ENCODE results near the gene SUB1.
A peak's percentile ranks its signal among the peaks of the same experiment; 100 is the strongest.
"Not testable (repeated sequence)": the region's sequence is repeated elsewhere in the genome, so short reads cannot be mapped to it uniquely, and the experiment has no call there.

The SUB1 gene

DNA sequence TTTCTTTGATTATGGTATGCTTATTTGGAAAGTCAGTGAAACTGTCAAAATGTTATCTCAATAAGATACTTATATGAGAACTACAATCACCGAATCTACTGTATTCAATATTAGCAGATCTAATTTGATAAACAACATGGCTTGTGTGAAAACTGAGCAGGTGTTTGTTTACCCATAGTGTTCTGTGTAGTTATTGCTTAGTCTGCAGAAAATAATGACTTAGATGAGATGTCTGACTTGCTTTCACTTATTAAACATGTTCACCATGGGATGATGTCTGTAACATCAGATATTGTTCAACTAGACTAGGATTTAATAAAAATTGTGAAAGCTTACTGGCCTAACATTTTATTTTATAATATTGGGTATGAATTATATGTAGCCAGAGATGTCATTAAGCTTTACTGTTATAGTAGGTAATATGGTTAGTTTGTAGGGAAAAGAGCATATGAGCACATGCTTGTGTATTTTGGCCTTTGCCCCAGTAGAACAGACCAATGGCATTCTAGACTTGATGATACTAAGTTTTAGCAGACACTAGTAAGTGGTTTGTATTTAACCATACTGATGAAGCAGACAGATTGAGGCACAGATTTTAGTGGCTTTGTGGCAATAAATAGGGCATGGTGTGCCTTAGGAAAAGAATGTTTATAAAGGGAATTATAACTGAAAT, 16.4 kb downstream of the SUB1 start:
- no peak for DNase-seq

DNA sequence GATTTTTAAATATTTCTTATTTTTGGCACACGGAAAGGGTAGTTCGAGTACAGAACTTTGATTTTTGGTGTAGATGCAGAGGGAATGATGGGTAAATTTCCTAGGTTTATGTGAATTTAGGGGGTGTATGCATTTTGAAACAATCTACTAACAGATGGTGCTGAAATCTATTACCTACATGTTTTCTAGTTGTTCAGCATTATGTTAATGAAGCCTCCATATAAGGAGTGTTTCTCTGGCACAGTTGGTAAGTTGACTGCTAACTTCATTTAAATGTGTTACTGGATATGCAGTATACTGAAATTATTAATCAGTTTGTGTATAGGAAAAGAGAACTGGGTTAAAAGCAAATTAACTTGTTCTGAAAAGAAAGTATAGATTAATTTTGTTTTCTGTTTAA, 17.5 kb downstream of the SUB1 start:
- no peak for DNase-seq

DNA sequence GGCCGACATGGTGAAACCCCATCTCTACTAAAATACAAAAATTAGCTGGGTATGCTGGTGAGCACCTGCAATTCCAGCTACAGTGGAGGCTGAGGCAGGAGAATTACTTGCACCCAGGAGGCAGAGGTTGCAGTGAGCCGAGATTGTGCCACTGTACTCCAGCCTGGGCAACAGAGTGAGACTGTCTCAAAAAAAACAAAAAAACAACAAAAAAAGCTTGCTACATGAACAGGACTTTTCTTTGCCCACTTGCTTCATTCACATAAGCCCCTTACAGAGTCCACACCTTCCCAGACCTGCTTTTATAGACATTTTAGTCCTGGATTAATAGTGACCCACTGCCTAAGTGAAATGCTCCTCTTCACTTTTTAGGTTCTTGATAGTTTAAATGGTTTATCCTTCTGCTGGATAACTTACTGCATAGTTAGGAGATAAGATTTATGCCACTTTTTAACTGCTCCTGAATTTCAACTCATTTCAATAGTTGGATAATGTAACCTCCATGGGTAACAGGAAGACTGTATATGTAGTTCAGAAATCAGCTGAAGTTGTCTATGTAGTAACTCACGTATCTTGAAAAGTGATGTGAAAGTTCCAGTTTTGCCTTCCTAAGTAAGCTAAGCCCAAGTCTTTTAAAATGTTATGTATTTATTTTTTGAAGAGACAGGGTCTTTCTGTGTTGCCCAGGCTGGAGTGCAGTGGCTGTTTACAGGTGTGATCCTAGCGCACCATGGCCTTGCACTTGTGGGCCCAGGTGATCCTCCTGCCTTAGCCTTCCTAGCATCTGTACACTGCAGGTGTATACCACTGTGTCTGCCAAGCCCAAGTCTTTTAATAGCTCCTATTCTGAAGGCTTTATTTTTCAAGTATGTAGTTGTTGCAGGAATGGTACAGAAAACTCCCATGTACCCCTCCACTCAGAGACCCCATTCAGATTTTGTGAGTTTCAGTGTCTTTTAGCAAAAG, 19.7 kb downstream of the SUB1 start:
- DNase-seq = no peak

DNA sequence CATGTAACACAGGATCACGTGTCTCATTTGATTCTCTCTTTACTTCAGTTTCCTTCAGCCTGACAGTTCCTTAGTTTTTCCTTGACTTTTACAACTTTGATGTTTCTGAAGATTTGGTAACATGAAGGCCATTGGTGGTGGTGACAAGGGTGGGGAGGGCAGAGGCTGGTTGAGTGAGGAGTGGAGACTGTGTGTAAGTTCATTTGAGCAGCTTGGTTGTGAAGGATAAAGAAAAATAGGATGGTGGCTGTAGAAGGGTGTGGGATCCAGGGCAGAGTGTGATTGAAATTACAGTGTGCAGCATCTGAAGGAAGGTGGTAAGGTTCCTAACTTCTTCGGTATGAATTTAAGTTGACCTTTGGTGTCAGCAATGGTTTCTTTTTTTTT, 20.4 kb downstream of the SUB1 start:
- DNase-seq = no peak

DNA sequence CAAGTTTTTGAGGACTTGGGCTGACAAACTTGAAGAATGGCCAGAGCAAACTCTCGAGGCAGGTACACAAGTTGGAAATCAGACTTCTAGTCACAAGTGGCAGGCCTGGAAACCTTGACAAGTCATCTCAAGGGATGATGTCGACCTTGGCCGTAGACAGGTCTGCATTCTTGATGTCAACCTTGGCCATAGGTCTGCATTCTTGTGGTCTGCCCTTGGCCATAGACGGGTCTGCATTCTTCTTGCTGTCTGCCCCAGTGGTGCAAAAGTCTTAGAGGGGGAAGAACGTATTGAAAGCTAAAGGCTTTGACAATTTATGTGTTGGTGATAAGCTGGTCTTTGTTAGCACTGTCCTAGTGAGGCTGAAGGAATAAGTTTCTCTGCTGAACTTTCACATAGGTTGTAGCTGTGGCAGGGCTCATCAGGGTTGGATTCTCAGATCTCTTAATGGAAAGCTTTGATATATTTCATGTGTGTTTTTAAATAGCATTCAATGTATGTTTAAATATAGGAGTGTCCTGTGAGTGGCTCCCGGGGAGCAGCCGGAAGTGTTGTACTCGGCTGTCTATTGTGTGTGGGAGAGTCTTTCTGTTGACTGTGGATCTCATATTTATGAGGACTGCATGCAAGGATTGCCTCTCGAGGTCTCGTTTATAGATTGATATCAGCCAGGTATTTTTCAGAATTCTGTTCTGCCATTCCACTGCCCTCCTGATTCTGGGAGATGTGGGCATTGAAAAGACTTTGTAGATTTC, 27.0 kb downstream of the SUB1 start:
- no peak for DNase-seq

DNA sequence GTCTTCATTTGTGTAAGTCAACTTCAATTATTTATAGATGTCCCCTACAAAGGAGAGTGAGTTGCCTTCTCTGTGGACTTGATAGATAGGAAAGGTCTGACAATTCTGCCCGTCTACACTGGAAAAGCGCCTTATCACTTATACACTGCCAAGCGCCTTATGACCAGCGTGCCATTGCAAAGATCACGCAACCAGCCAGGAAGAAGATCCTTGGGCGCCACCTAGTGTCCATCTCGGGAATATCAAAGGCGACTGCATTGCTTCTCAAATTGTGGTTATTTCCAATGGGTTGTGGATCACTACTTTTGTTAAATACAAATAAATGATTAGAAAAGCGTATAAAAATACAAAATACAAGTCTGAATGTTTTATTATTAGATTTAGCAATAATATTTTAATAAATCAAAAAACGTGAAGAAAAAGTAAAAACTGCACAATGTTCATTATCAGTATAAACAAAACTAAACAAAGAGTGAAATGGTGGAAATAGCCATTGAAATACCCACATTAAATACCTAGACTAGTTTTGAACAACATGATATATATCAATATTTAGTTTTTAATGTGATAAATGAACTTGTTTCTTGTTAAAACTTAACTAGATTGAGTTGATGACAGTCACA, 27.8 kb downstream of the SUB1 start:
- peak; percentile 77 for DNase-seq

DNA sequence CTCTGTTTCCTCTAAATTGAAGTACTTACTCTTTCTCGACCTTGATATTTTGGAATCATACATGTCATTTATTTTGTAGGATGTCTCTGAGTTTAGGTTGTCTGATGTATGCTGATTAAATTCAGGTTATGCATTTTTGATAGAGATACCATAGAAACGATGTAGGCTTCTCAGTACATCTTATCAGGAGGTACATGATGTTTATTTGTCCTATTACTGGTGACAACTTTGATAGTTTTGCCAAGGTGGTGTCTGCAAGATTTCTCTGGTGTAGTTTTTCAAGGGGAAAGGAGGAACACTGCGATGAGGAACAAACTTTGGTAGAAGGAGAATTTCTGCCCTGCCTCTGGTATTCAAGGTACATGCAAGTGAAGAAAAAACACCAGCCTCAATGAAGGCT, 29.9 kb downstream of the SUB1 start:
- DNase-seq = no peak

DNA sequence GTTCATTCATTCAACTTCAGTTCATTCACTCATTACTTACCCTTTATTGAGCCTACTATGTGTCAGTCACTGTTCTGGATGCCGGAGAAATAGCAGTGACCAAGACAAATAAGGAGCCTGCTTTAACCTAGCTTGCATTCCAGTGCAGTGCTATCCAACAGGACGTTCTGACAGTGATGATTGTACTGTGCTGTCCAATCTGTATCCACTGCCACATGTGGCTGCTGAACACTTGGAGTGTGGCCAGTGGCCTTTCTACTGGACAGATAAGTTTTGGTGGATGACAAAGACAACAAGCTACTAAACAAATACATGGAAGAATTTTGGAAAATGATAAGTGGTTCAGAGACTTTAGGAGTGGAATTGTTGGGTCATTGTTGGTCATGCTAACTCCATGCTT, 33.6 kb downstream of the SUB1 start:
- no peak for DNase-seq

DNA sequence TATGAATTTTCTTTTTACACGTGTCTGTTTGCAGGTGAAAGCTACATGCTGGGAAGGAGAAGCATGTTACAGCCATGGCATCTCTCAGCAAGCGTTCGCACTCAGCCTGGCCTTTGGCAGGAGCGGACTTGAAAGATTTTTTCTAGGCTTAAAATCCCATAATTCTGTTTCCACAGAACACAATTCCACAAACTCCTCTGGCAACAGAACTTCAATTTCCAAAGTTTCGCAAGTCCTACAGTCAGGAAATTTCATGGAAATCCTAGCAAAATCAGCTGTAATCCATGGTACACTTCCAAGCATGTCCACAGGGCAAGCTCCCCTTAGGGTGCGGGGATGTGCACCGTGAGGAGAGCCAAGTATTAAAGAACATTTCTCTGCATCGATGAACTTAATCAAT, 35.9 kb downstream of the SUB1 start:
- no peak for DNase-seq

DNA sequence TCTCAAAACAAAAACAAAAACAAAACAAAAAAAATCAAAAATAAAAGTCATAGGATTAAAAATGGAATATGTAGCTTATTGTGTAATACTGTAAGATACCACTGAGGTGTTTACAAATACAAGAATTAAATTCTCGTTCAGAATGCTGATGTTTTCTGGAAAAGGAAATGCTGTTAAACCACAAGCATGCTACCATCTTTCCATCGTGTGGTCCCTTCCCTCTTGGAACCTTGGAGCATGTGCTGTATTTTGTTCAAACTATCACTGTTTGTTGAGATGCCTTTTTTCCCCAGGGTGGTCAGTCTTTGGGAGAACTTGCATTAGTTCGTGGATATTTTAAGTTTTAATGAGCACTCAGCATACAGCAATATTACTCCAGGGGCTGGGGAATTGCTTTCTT, 39.7 kb downstream of the SUB1 start:
- no peak for DNase-seq

DNA sequence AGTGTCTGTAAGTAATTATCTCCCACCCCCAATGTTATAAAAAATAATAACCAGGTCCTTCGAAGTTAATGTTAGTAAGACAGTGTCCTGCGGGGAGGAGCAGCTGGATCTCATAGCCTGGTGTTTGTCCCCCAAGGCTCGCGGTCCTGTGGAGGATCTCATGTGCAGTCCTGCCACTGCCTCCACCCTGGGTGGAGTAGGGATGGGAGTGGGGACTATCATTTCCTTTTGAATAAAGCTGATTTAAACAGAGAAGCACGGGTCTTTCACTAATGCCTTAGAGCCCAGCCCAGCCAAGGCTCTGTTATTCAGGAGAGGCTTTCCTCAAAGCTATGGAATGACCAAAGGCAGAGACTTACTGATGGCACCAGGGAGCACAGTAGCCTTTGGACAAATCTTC, 40.2 kb downstream of the SUB1 start:
- no peak for DNase-seq

DNA sequence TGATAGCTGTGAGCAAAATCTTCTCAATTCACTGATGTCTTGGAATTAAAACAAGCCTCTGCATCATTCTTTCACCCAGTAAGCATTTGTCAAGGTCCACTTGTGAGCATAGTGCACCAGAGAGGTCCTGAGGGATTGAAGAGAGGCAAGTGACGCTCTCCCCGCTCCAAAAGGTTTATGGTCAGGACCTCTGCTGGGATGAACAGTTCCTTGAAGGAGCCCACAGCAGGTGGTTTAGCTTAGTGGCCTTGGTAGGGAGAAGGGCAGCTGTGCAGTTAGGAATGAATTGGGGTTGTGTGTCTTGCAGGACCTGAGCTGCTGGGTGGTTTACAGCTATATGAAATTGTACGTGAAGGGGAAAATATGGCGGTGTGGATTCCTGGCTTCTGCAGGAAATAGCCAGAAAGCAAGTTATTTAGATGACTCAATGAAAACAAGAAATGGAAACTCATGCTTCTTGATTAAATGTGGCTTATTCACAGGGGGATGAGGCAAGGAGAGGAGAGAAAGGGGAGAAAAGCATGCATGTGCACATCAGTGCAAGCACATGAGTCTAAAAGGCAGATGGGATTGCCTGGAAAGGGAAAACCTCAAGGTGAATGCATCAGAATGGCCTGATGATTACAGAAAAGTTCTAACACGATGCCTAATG, 42.0 kb downstream of the SUB1 start:
- DNase-seq = no peak

DNA sequence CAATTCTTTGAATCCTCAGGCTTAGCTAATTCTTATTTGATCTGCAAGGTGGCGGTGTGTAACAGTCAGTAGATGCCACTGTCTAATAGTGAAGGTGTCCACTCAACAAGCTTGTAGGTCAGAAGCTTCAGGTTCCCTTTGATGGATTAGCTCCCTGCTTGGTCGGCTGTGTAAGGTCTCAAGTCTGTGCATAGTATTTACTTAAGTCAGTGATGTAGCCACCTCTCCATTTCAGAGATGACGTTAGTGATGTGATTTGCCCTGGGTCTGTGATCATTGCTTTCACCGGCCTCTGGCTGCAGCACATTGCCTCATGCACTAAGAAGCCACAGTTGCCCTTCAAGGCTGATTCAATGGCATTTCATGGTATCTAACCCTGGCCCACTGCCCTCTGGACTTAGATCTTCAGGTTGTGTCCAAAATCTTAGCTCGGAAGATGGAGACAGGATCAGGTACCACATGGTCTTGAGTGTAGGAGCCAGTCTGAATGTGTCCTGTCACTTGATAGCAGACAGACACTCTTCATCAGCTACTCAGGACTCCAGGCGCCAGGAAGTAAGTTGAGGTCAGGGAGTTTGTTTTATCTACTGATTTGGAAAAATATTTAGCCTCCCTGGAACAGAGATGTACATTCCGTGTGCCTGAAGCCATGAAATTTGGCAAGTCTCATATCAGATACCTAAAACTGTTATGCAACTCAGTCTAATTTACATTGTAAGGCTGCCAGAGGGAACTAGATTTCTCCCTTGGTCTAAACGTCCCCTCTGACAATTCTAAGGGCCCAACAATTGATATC, 42.9 kb downstream of the SUB1 start:
- DNase-seq = no peak

DNA sequence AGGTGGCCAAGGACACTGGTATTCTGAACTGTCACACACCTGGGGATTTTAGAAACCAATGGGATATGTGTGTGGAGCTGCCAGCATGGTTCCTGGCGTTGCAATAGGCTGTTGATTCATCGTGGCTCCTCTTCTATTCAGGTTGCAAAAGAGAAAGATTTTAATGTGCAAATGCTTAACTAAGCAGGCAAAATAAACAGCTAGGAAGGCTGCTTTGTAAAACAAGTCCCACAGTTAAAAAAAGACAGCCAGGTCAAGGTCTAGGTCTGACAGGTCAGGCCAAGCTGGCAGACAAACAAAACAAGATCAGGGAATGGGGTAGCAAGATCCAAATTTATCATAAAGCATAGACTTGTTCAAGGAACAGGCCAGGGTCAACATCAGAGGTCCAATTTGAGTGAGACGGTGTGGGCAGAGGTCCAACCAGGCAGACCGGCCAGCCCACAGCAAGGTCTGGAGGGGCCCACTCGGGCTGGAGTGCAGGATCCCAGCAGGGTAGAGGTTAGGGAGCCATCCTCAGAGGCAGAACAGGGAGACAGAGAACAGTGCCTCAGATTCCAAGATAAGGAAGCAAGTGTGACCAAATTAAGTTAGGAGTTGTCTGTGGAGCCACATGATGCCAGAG, 45.6 kb downstream of the SUB1 start:
- no peak for DNase-seq

DNA sequence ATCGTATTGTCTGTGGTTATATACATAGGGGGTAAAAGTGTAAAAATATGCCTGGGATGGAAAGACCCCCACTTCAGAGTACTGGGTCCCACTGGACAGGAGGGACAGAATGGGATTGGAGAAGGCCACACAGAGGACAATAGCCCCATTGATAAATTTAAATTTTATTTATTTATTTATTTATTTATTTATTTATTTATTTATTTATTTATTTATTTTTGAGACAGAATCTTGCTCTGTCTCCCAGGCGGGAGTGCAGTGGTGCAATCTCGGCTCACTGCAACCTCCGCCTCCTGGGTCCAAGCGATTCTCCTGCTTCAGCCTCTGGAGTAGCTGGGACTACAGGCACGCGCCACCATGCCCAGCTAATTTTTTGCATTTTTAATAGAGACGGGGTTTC, 47.7 kb downstream of the SUB1 start:
- DNase-seq = not testable (repeated sequence)

DNA sequence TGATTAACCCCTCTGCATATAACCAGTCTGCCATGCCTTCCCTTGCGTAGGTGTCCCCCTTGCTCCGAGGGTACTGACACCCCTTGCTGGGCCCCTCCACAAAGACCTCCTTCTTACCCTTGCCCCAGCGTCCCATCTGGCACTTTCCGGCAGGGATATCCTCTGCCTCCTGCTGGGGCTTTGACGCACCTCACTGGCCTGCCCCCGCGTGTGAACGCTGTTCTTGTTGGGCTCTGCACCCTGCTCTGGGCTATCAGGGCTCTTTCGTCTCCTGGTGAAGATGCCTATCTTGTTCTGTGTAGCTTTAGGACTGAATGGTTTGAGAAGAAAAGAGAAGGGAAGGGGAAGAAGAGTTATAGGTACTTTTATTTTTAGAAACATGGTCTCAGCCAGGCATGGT, 53.0 kb downstream of the SUB1 start:
- DNase-seq = no peak

DNA sequence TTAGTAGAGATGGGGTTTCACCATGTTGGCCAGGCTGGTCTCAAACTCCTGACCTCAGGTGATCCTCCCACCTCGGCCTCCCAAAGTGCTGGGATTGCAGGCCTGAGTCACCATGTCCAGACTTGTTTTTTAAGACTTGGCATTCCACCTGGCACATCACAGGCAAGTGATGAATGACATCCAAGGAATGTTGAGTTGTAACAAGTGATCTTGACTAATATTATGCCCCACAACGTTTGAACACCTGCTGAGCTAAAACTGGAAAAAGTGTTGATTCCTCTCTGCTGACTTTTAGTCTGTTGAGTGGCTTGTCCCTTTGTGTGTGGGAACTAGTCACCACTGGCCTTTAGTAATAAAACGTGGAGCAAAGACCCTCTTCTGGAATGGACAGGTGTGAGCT, 54.6 kb downstream of the SUB1 start:
- DNase-seq = no peak

DNA sequence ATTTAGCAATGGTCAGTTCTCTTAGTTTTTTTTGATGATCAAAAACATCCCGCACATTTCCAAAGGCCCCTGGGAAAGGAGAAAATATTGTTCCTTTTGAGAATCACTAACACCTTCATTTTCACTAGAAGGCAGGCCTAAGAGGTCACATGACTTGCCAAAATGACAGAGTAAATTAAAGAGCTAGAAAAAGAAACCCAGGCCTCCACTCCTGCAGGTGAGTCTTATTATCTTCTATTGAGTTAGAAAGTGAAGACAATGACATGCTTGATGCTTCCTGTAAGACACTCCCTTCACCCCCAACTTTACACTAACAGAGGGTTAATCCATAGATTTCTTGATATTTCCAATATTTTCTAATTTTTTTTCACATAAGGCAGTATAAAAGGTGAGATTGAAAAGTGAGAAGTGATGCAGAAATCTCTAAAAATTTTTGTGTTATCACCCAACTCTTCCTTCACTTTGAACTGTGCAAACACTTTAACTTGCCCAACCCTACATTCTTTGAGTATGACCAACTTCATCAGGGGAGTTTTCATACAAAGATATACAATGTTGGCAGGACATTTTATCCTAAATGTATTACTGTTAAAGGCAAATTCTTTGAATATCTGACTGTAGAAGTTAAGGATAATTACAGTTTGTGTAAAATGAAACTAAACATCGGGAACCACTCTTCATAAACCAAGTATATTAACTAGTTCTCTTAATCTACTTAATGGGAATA, 57.1 kb downstream of the SUB1 start:
- no peak for DNase-seq

DNA sequence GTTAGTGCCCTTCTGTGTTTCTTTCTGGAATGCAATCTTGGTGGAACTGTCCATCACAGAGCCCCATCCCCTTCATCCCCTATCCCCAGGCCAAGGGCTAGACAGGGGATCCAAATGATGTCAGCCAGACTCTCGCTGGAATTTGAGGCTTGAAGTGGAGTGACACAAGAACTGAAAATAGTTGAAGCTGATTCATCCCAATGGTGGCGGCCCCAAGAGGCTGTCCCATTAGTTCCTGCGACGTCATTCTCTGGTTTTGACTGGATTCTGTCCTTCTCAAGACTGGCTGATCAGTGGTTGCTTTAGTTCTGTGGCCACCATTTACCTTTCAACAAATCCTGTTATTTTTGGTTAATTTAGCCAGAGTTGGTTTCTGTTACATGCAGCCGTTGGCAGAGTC, 59.9 kb downstream of the SUB1 start:
- DNase-seq = no peak

Data from T1000 (cell line).